ENCODE data around the gene RASSF3. TPM values are rescaled to one million over a fixed set of nuclear protein-coding genes. Genes with fewer than 3 reads are reported as not detected.
A peak's percentile ranks its signal among the peaks of the same experiment; 100 is the strongest.

Gene RASSF3
- total RNA-seq, 1 donor from 2014 or later = 28.2 TPM

- H3K4me1 Mint-ChIP-seq (ENCODE audit: low read depth, unreplicated experiment) = peaks cover 13% of the 10 kb centered on the region
- no peak overlapping the region for H3K4me3 Mint-ChIP-seq (ENCODE audit: unreplicated experiment)
- H3K27ac Mint-ChIP-seq (ENCODE audit: unreplicated experiment) = no peak overlapping the region
- H3K9me3 Mint-ChIP-seq (ENCODE audit: unreplicated experiment) = no peaks in the 10 kb centered on the region
- no peaks in the 10 kb centered on the region for H3K27me3 Mint-ChIP-seq (ENCODE audit: unreplicated experiment)
- TF ChIP-seq, protein P1, sequence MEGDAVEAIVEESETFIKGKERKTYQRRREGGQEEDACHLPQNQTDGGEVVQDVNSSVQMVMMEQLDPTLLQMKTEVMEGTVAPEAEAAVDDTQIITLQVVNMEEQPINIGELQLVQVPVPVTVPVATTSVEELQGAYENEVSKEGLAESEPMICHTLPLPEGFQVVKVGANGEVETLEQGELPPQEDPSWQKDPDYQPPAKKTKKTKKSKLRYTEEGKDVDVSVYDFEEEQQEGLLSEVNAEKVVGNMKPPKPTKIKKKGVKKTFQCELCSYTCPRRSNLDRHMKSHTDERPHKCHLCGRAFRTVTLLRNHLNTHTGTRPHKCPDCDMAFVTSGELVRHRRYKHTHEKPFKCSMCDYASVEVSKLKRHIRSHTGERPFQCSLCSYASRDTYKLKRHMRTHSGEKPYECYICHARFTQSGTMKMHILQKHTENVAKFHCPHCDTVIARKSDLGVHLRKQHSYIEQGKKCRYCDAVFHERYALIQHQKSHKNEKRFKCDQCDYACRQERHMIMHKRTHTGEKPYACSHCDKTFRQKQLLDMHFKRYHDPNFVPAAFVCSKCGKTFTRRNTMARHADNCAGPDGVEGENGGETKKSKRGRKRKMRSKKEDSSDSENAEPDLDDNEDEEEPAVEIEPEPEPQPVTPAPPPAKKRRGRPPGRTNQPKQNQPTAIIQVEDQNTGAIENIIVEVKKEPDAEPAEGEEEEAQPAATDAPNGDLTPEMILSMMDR (IDR thresholded peaks at IDR 0.05; ENCODE audit: partially characterized antibody, unreplicated experiment) = no peak
- no peak for DNase-seq
- peaks cover 23% of the 10 kb centered on the region for H3K36me3 Mint-ChIP-seq (ENCODE audit: unreplicated experiment)
Measured at GRCh38 chr12:64714551-64714968, 104.3 kb downstream of the RASSF3 start.

GRCh38 chr12:64716371-64716770 lies 106.1 kb downstream of the RASSF3 start:
- Mint-ChIP-seq H3K4me3 (ENCODE audit: unreplicated experiment) (no peak overlapping the region), H3K9me3 (ENCODE audit: unreplicated experiment) (peaks cover 12% of the 10 kb centered on the region), H3K27ac (ENCODE audit: unreplicated experiment) (no peak overlapping the region), H3K27me3 (ENCODE audit: unreplicated experiment) (peaks cover 7% of the 10 kb centered on the region), H3K36me3 (ENCODE audit: unreplicated experiment) (peaks cover 27% of the 10 kb centered on the region), H3K4me1 (ENCODE audit: low read depth, unreplicated experiment) (peaks cover 31% of the 10 kb centered on the region)
- TF ChIP-seq, protein P1 (IDR thresholded peaks at IDR 0.05; ENCODE audit: partially characterized antibody, unreplicated experiment) = no peak
- DNase-seq = no peak

DNA sequence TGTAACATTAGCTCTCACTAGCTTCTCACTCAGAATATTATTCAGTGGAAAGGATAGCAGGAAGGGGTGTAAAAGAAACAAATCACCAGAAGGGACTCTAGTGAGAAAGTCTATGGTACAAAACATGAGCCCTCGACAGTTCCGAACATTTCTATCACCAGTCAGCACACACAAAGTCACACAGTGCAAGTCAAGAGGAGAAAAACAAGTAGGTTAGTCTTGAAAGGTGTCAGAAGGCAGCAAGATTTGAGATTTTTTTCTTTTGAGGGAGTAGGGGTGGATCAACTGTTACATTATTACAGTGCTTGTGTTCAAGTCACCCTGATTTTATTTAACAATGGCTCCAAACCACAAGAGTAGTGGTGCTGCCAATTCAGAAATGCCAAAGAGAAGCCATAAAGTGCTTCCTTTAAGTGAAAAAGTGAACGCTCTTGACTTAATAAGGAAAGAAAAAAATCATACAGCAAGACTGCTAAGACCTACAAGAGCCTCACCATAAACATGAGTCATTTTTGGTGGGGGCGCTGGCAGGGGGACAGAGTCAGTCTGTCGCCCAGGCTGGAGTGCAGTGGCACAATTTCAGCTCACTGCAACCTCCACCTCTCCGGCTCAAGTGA lies 106.7 kb downstream of the RASSF3 start:
- peak overlapping the region; percentile 30 for H3K27ac Mint-ChIP-seq (ENCODE audit: unreplicated experiment)
- TF ChIP-seq, protein P1 (IDR thresholded peaks at IDR 0.05; ENCODE audit: partially characterized antibody, unreplicated experiment) = no peak

DNA sequence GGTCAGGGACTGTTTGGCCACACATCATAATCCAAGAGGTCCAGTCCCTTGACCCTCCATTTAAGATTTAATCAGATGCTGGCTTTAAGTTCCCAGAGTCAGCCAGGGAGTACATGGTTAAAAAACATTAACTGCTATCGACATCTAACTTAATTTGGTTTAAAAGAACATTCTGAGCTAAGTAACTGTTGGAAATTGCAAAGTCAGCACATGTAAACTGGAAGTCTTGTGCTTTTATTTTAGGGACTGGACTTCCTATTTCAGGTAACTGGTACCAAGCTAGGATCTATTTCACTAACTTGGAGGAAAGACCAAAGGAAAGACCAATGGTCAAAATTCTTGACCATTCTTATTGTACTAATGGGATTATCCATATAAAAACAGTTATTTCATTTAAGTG lies 108.4 kb downstream of the RASSF3 start:
- DNase-seq = no peak
- no peak overlapping the region for H3K27ac Mint-ChIP-seq (ENCODE audit: unreplicated experiment)
- TF ChIP-seq, protein P1 (IDR thresholded peaks at IDR 0.05; ENCODE audit: partially characterized antibody, unreplicated experiment) = no peak
- peaks cover 11% of the 10 kb centered on the region for H3K27me3 Mint-ChIP-seq (ENCODE audit: unreplicated experiment)
- H3K9me3 Mint-ChIP-seq (ENCODE audit: unreplicated experiment) = peaks cover 13% of the 10 kb centered on the region
- no peak overlapping the region for H3K4me3 Mint-ChIP-seq (ENCODE audit: unreplicated experiment)
- peaks cover 34% of the 10 kb centered on the region for H3K36me3 Mint-ChIP-seq (ENCODE audit: unreplicated experiment)
- peaks cover 49% of the 10 kb centered on the region for H3K4me1 Mint-ChIP-seq (ENCODE audit: low read depth, unreplicated experiment)

More for the DNA sequence above, 106.7 kb downstream of the RASSF3 start:
- DNase-seq = no peak
- peaks cover 7% of the 10 kb centered on the region for H3K27me3 Mint-ChIP-seq (ENCODE audit: unreplicated experiment)
- H3K4me1 Mint-ChIP-seq (ENCODE audit: low read depth, unreplicated experiment) = peaks cover 37% of the 10 kb centered on the region
- peaks cover 33% of the 10 kb centered on the region for H3K36me3 Mint-ChIP-seq (ENCODE audit: unreplicated experiment)
- peaks cover 13% of the 10 kb centered on the region for H3K9me3 Mint-ChIP-seq (ENCODE audit: unreplicated experiment)
- H3K4me3 Mint-ChIP-seq (ENCODE audit: unreplicated experiment) = no peak overlapping the region

GRCh38 chr12:64720884-64721283 lies 110.6 kb downstream of the RASSF3 start:
- no peak for DNase-seq
- TF ChIP-seq, protein P1 (IDR thresholded peaks at IDR 0.05; ENCODE audit: partially characterized antibody, unreplicated experiment) = no peak
- Mint-ChIP-seq H3K27me3 (ENCODE audit: unreplicated experiment) (peaks cover 11% of the 10 kb centered on the region), H3K4me3 (ENCODE audit: unreplicated experiment) (peak overlapping the region; percentile 60), H3K36me3 (ENCODE audit: unreplicated experiment) (peaks cover 22% of the 10 kb centered on the region), H3K27ac (ENCODE audit: unreplicated experiment) (peak overlapping the region; percentile 97), H3K9me3 (ENCODE audit: unreplicated experiment) (peaks cover 13% of the 10 kb centered on the region), H3K4me1 (ENCODE audit: low read depth, unreplicated experiment) (peaks cover 57% of the 10 kb centered on the region)

Data from glutamatergic neuron (in vitro differentiated cells).